Neural cell (in vitro differentiated cells): ENCODE data around the gene GALNT13. TPM values are rescaled to one million over a fixed set of nuclear protein-coding genes. Genes with fewer than 3 reads are reported as not detected.

Source experiments
- H2AFZ ChIP-seq: fragments of 200-600, 300-800 bp; sonication (generic), shearing (Covaris generic); 2 replicates; pipeline ENCODE4 v1.6.0; 2014; ENCODE audit warnings: low read depth, mild to moderate bottlenecking, antibody characterized with exemption, low read length, moderate library complexity
- H3F3A ChIP-seq: fragments of 200-600 bp; shearing (Covaris generic); 2 replicates; pipeline ENCODE4 v1.6.1; 2016; ENCODE audit warnings: mild to moderate bottlenecking, moderate library complexity, mixed read lengths, antibody characterized with exemption, low read length; ENCODE audit not compliant: insufficient read depth, poor library complexity, severe bottlenecking
- H3K27ac ChIP-seq: fragments of 200-600, 300-800 bp; sonication (generic), shearing (Covaris generic); 2 replicates; pipeline ENCODE4 v1.5.1; 2014; ENCODE audit warnings: mild to moderate bottlenecking, low read length, moderate library complexity
- H3K27me3 ChIP-seq: fragments of 300-800, 200-600 bp; sonication (generic), shearing (Covaris generic); 2 replicates; pipeline ENCODE4 v1.6.0; 2014; ENCODE audit warnings: mild to moderate bottlenecking, low read depth, low read length, moderate library complexity; ENCODE audit not compliant: insufficient read depth
- H3K36me3 ChIP-seq: fragments of 300-800, 200-600 bp; sonication (generic), shearing (Covaris generic); 2 replicates; pipeline ENCODE4 v1.5.1; 2014; ENCODE audit warnings: mild to moderate bottlenecking, antibody characterized with exemption, low read length, moderate library complexity; ENCODE audit not compliant: insufficient read depth
- H3K4me2 ChIP-seq: fragments of 300-800, 200-600 bp; sonication (generic), shearing (Covaris generic); 2 replicates; pipeline ENCODE4 v1.6.0; 2014; ENCODE audit warnings: mild to moderate bottlenecking, low read length
- H3K4me3 ChIP-seq: fragments of 300-800, 200-600 bp; sonication (generic), shearing (Covaris generic); 2 replicates; pipeline ENCODE4 v1.5.1; 2014; ENCODE audit warnings: mild to moderate bottlenecking, low read length, moderate library complexity
- H3K79me2 ChIP-seq: fragments of 200-600 bp; shearing (Covaris generic); replicated peaks from 2 replicates; pipeline ENCODE4 v1.6.0; 2014; ENCODE audit warnings: mild to moderate bottlenecking, low read length, moderate library complexity; ENCODE audit not compliant: insufficient read depth
- H3K9ac ChIP-seq: fragments of 300-800, 200-600 bp; sonication (generic), shearing (Covaris generic); 2 replicates; pipeline ENCODE4 v1.6.1; 2016; ENCODE audit warnings: mild to moderate bottlenecking, low read length, mixed read lengths
- H3K9me2 ChIP-seq: fragments of 200-600 bp; shearing (Covaris generic); 2 replicates; pipeline ENCODE4 v1.6.1; 2016; ENCODE audit warnings: mild to moderate bottlenecking, low read length, mixed read lengths; ENCODE audit not compliant: insufficient read depth
- H3K9me3 ChIP-seq: fragments of 200-600, 300-800 bp; sonication (generic), shearing (Covaris generic); 2 replicates; pipeline ENCODE4 v1.6.1; 2016; ENCODE audit warnings: mild to moderate bottlenecking, mixed run types, low read length, moderate library complexity, mixed read lengths
- H4K20me1 ChIP-seq: fragments of 200-600 bp; shearing (Covaris generic); 2 replicates; pipeline ENCODE4 v1.6.1; 2016; ENCODE audit warnings: mild to moderate bottlenecking, mixed run types; ENCODE audit not compliant: insufficient read depth
- CTCF ChIP-seq: fragments of 450-650 bp; IDR thresholded peaks from 2 replicates; pipeline ENCODE4 v1.5.1; 2014; ENCODE audit warnings: antibody characterized with exemption, mild to moderate bottlenecking, moderate library complexity; ENCODE audit not compliant: poor library complexity, severe bottlenecking
- EP300 ChIP-seq: fragments of 450-650 bp; conservative IDR thresholded peaks from 2 replicates; pipeline ENCODE4 v1.6.1; 2014; ENCODE audit warnings: antibody characterized with exemption, mild to moderate bottlenecking, moderate library complexity; ENCODE audit not compliant: poor library complexity, severe bottlenecking
- EZH2 ChIP-seq: fragments of 200-600, 300-800 bp; shearing (Covaris generic), sonication (generic); IDR thresholded peaks from 2 replicates; pipeline ENCODE4 v1.6.1; 2014; ENCODE audit warnings: antibody characterized with exemption, low read length, borderline replicate concordance, mild to moderate bottlenecking; ENCODE audit not compliant: insufficient read depth, poor library complexity, severe bottlenecking
- MXI1 ChIP-seq: fragments of 450-650 bp; conservative IDR thresholded peaks from 2 replicates; pipeline ENCODE4 v1.6.1; 2014; ENCODE audit warnings: antibody characterized with exemption, mild to moderate bottlenecking; ENCODE audit not compliant: poor library complexity, severe bottlenecking
- POLR2AphosphoS5 ChIP-seq: IDR thresholded peaks from 2 replicates; pipeline ENCODE4 v1.6.1; 2012
- RAD21 ChIP-seq: fragments of 450-650 bp; conservative IDR thresholded peaks from 2 replicates; pipeline ENCODE4 v1.6.1; 2014; ENCODE audit warnings: antibody characterized with exemption, mild to moderate bottlenecking, moderate library complexity
- REST ChIP-seq: IDR thresholded peaks from 2 replicates; pipeline ENCODE4 v1.6.1; 2012; ENCODE audit warnings: borderline replicate concordance
- SMC3 ChIP-seq: fragments of 450-650 bp; conservative IDR thresholded peaks from 2 replicates; pipeline ENCODE4 v1.6.1; 2014; ENCODE audit warnings: antibody characterized with exemption, mild to moderate bottlenecking, moderate library complexity; ENCODE audit not compliant: poor library complexity
- TAF1 ChIP-seq: IDR thresholded peaks from 2 replicates; pipeline ENCODE4 v1.6.1; 2012; ENCODE audit warnings: low read depth
- polyA plus RNA-seq: library from polyadenylated mRNA; depleted of rRNA; stranded (reverse); fragments of >200 nt; gene quantifications from 2 replicates; pipeline ENCODE4 v1.2.3, GENCODE V29; 2014

GALNT13 gene
- polyA plus RNA-seq, 1 donor from 2014 or later, result 12.4 TPM

- no peak overlapping the region for H3K4me3 ChIP-seq
- H4K20me1 ChIP-seq, result no peaks in the 10 kb centered on the region
- H3K4me2 ChIP-seq, result no peak overlapping the region
- no peak overlapping the region for H2AFZ ChIP-seq
- TF ChIP-seq EP300, result no peak
- no peak for TF ChIP-seq SMC3
- TF ChIP-seq EZH2, result no peak
- no peak for TF ChIP-seq REST
- TF ChIP-seq TAF1, result no peak
- TF ChIP-seq CTCF, result no peak
- no peak for TF ChIP-seq MXI1
- no peak for TF ChIP-seq RAD21
- no peak for TF ChIP-seq POLR2AphosphoS5
- H3K27me3 ChIP-seq, result no peaks in the 10 kb centered on the region
- no peaks in the 10 kb centered on the region for H3K79me2 ChIP-seq
- no peak overlapping the region for H3K9ac ChIP-seq
- no peak overlapping the region for H3K27ac ChIP-seq
- no peaks in the 10 kb centered on the region for H3K9me3 ChIP-seq
- no peaks in the 10 kb centered on the region for H3K9me2 ChIP-seq
- no peaks in the 10 kb centered on the region for H3K36me3 ChIP-seq
- no peaks in the 10 kb centered on the region for H3F3A ChIP-seq
Observed at GRCh38 chr2:154229966-154230365, 358.2 kb downstream of the GALNT13 start.

GRCh38 chr2:154231021-154231420, 359.3 kb downstream of the GALNT13 start:
- no peak for TF ChIP-seq EP300
- no peak for TF ChIP-seq CTCF
- no peak for TF ChIP-seq POLR2AphosphoS5
- TF ChIP-seq EZH2, result no peak
- TF ChIP-seq SMC3, result no peak
- TF ChIP-seq MXI1, result no peak
- no peak for TF ChIP-seq RAD21
- no peak for TF ChIP-seq REST
- no peak for TF ChIP-seq TAF1

More at GRCh38 chr2:154231021-154231420, 359.3 kb downstream of the GALNT13 start:
- Histone ChIP-seq H2AFZ (no peak overlapping the region), H3K27ac (no peak overlapping the region), H3K36me3 (no peaks in the 10 kb centered on the region), H3K4me2 (no peak overlapping the region), H3F3A (no peaks in the 10 kb centered on the region), H3K9ac (no peak overlapping the region), H3K4me3 (no peak overlapping the region), H3K27me3 (no peaks in the 10 kb centered on the region), H3K9me2 (no peaks in the 10 kb centered on the region), H3K79me2 (no peaks in the 10 kb centered on the region), H4K20me1 (no peaks in the 10 kb centered on the region), H3K9me3 (no peaks in the 10 kb centered on the region)
